Ishikawa (cell line): ENCODE measurements around the gene EFNA3.
A peak's percentile ranks its signal among the peaks of the same experiment; 100 is the strongest.

Experiments used
- CEBPB ChIP-seq: IDR thresholded peaks from 2 replicates; pipeline ENCODE4 v1.6.1; 2012
- MAX ChIP-seq: IDR thresholded peaks from 2 replicates; pipeline ENCODE4 v1.6.1; 2012
- RAD21 ChIP-seq: IDR thresholded peaks from 2 replicates; pipeline ENCODE4 v1.6.1; 2012; ENCODE audit warnings: low read depth
- REST ChIP-seq: IDR thresholded peaks from 2 replicates; pipeline ENCODE4 v1.6.1; 2012; ENCODE audit warnings: low read depth, mild to moderate bottlenecking
- TAF1 ChIP-seq: IDR thresholded peaks from 2 replicates; pipeline ENCODE4 v1.6.1; 2012; ENCODE audit warnings: low read depth, mild to moderate bottlenecking
- TF ChIP-seq, protein P1 (sequence below): IDR thresholded peaks from 2 replicates; pipeline ENCODE4 v1.6.1; 2012

DNA sequence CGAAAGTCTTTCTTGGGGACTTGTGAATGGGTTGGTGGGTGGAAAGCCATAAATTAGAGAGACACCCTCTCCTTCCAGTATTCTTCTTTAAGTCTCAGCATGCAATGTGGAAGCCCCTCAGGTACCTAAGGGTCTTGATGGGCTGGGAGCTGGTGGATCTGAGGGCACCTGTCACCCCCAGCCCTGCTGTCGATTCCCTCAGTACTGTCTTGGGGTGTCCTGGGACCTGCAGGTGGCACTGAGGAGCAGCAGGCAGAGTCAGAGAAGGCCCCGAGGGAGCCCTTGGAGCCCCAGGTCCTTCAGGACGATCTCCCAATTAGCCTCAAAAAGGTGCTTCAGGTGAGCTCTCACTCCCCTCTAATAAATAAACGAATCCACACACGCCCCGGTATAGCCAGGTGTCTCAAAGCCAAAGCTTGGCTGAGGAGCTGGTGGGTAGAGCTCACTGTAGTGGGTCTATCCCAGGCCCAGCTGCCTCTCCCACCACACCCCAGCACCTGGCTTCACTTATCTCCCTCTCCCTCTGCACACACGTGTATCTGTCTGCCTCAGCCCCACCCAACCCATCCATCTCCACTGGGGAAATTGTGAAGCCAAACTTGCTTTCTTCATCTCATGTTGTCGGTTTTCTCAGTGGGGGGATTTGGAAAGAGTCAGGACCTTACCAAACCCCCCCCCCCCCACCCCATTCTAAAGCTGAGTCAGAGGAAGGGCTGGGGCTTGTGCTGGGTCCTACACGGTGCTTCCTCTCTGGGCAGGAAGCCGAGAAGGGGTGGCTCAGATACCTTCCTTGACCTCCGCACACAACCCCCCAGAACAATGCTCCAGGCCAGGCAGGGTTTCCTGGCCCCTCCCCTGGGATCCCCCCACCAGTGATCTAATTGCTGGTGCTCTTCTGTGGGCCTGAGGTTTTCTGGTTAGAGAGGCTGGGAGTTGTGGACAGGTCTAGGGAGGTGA lies 25.9 kb upstream of the EFNA3 start:
- TF ChIP-seq TAF1, result no peak
- TF ChIP-seq, protein P1, sequence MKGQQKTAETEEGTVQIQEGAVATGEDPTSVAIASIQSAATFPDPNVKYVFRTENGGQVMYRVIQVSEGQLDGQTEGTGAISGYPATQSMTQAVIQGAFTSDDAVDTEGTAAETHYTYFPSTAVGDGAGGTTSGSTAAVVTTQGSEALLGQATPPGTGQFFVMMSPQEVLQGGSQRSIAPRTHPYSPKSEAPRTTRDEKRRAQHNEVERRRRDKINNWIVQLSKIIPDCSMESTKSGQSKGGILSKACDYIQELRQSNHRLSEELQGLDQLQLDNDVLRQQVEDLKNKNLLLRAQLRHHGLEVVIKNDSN, result no peak
- no peak for TF ChIP-seq REST
- TF ChIP-seq CEBPB, result no peak
- TF ChIP-seq MAX, result no peak
- peak; percentile 6; the same call in 1 of the 2 replicates for TF ChIP-seq RAD21
